ENCODE measurements around the gene SLC47A1. TPM values are rescaled to one million over a fixed set of nuclear protein-coding genes. Genes with fewer than 3 reads are reported as not detected.

Gene SLC47A1
- total and polyA plus RNA-seq, 2 of the 8 experiments (the other 6 are each of a cell fraction or from before 2014, with no cell fraction given), result 1.5 to 3.6 TPM

- Histone ChIP-seq H3K4ac (replicated peaks; ENCODE audit: insufficient read length, low read depth, low read length) (no peak overlapping the region), H3K4me2 (ENCODE audit: insufficient read depth in 1 of 2, low read depth in 2 of 2, low read length in 2 of 2) (no peak overlapping the region), H3K27me3 (replicated peaks in 1 of 4; ENCODE audit: control insufficient read depth in 3 of 4, extremely low read depth in 1 of 4, insufficient read depth in 3 of 4, low read length in 3 of 4) (no peaks in the 10 kb centered on the region), H3K9me3 (ENCODE audit: insufficient read depth in 2 of 2, low read depth in 1 of 2, low read length in 1 of 2) (no peaks in the 10 kb centered on the region), H3K23ac (ENCODE audit: insufficient read length) (no peak overlapping the region), H3K56ac (replicated peaks; ENCODE audit: insufficient read length, low read depth, low read length) (no peak overlapping the region), H3K79me1 (ENCODE audit: low read depth, low read length) (no peaks in the 10 kb centered on the region), H2BK120ac (replicated peaks; ENCODE audit: low read depth, low read length) (no peak overlapping the region), H3K27ac (ENCODE audit: low read depth, low read length) (no peak overlapping the region), H3K9ac (replicated peaks in 1 of 4; ENCODE audit: extremely low read depth in 1 of 4, low read depth in 3 of 4, low read length in 3 of 4) (no peak overlapping the region), H2AFZ (ENCODE audit: low read length) (no peak overlapping the region), H3K23me2 (ENCODE audit: low read depth, low read length) (no peaks in the 10 kb centered on the region), H4K20me1 (replicated peaks in 1 of 2; ENCODE audit: control insufficient read depth in 1 of 2, insufficient read depth in 2 of 2, low read length in 2 of 2) (no peaks in the 10 kb centered on the region), H4K8ac (ENCODE audit: extremely low read depth, insufficient read depth, low read length) (no peak overlapping the region), H3K36me3 (ENCODE audit: control insufficient read depth in 2 of 4, insufficient read depth in 4 of 4, low read length in 3 of 4) (no peaks in the 10 kb centered on the region), H2BK15ac (ENCODE audit: low read length) (no peak overlapping the region), H4K91ac (replicated peaks; ENCODE audit: insufficient read length, low read length) (no peak overlapping the region), H3K4me3 (ENCODE audit: extremely low read depth in 1 of 4, insufficient read depth in 2 of 4, low read depth in 3 of 4, low read length in 4 of 4) (no peak overlapping the region), H3K4me1 (replicated peaks in 1 of 4; ENCODE audit: control insufficient read depth in 3 of 4, insufficient read depth in 4 of 4, low read length in 3 of 4) (no peaks in the 10 kb centered on the region), H2BK5ac (ENCODE audit: low read depth, low read length) (no peak overlapping the region), H2BK12ac (ENCODE audit: low read depth, low read length) (no peak overlapping the region), H3K18ac (ENCODE audit: extremely low read depth, low read length) (no peak overlapping the region), H2BK20ac (ENCODE audit: low read length) (no peak overlapping the region), H4K5ac (ENCODE audit: insufficient read length, low read depth, low read length) (no peak overlapping the region), H2AK5ac (ENCODE audit: low read depth, low read length) (no peak overlapping the region), H3K79me2 (ENCODE audit: control insufficient read depth in 1 of 2, insufficient read depth in 2 of 2, low read length in 2 of 2) (no peaks in the 10 kb centered on the region), H3K14ac (ENCODE audit: insufficient read length) (no peak overlapping the region)
- 82% methylated on average over 5 of the region's 5 CpGs; no CpG with 5 or more reads in 1 of the 2 experiments for WGBS, 2 experiments (ENCODE audit: extremely low coverage in 1 of 2, insufficient coverage in 1 of 2, insufficient read length in 1 of 2, insufficient replicate concordance in 2 of 2, low coverage in 1 of 2, low lambda C conversion rate in 2 of 2, missing lambda C conversion rate in 1 of 2)
- ChIA-PET POLR2A (ENCODE audit: partially characterized antibody) (no interaction called here), CTCF (ENCODE audit: partially characterized antibody) (no interaction called here)
- DNase-seq (ENCODE audit: low read depth in 1 of 2, low spot score in 2 of 2), result no peak
- no peak for FAIRE-seq
- no peak for TF ChIP-seq TCF12 (IDR thresholded peaks at IDR 0.05; ENCODE audit: low read depth, low read length)
- no peak for TF ChIP-seq CTBP2 (IDR thresholded peaks at IDR 0.05; ENCODE audit: borderline replicate concordance, insufficient read depth, insufficient read length, low read length)
- TF ChIP-seq HDAC2 (IDR thresholded peaks at IDR 0.05; ENCODE audit: borderline replicate concordance in 1 of 2, low read depth in 2 of 2, low read length in 2 of 2), result no peak
- no peak for TF ChIP-seq CBX5 (IDR thresholded peaks at IDR 0.05; ENCODE audit: low read depth, low read length)
- TF ChIP-seq BCL11A (IDR thresholded peaks at IDR 0.05; ENCODE audit: low read depth in 2 of 2, low read length in 2 of 2), result no peak
- TF ChIP-seq EZH2 (IDR thresholded peaks at IDR 0.05; ENCODE audit: low read depth, low read length, severe bottlenecking), result no peak
- TF ChIP-seq RFX5 (IDR thresholded peaks at IDR 0.05; ENCODE audit: borderline replicate concordance, low read depth, low read length), result no peak
- no peak for TF ChIP-seq ASH2L (IDR thresholded peaks at IDR 0.05; ENCODE audit: low read length)
- no peak for TF ChIP-seq POU5F1 (IDR thresholded peaks at IDR 0.05; ENCODE audit: low read depth, low read length)
- no peak for TF ChIP-seq USF2 (IDR thresholded peaks at IDR 0.05; ENCODE audit: low read length)
- no peak for TF ChIP-seq BACH1 (IDR thresholded peaks at IDR 0.05; ENCODE audit: low read length)
- no peak for TF ChIP-seq CEBPB (IDR thresholded peaks at IDR 0.05; ENCODE audit: low read depth, low read length)
- TF ChIP-seq TEAD4 (IDR thresholded peaks at IDR 0.05; ENCODE audit: low read depth, low read length), result no peak
- TF ChIP-seq CREB1 (IDR thresholded peaks at IDR 0.05), result no peak
Observed at GRCh38 chr17:19610879-19611278, 77.2 kb downstream of the SLC47A1 start.

Measured in H1 (cell line).